SU-DHL-6 (cell line): ENCODE measurements around the gene GSE1.

ENCODE experiments used
- EZH2phosphoT487 ChIP-seq: fragments of 200-600 bp; sonication (generic), shearing (Covaris generic); conservative IDR thresholded peaks from 2 replicates; pipeline ENCODE4 v1.6.1; 2018; ENCODE audit warnings: mild to moderate bottlenecking, antibody characterized with exemption, low read length, moderate library complexity, mixed read lengths
- TF ChIP-seq, protein P1 (sequence below): fragments of 200-600 bp; sonication (generic); IDR thresholded peaks from one replicate; pipeline ENCODE4 v1.5.1; 2017; ENCODE audit warnings: antibody characterized with exemption, mild to moderate bottlenecking, low read length, moderate library complexity; ENCODE audit not compliant: insufficient read depth, poor library complexity, severe bottlenecking

- TF ChIP-seq, protein P1, sequence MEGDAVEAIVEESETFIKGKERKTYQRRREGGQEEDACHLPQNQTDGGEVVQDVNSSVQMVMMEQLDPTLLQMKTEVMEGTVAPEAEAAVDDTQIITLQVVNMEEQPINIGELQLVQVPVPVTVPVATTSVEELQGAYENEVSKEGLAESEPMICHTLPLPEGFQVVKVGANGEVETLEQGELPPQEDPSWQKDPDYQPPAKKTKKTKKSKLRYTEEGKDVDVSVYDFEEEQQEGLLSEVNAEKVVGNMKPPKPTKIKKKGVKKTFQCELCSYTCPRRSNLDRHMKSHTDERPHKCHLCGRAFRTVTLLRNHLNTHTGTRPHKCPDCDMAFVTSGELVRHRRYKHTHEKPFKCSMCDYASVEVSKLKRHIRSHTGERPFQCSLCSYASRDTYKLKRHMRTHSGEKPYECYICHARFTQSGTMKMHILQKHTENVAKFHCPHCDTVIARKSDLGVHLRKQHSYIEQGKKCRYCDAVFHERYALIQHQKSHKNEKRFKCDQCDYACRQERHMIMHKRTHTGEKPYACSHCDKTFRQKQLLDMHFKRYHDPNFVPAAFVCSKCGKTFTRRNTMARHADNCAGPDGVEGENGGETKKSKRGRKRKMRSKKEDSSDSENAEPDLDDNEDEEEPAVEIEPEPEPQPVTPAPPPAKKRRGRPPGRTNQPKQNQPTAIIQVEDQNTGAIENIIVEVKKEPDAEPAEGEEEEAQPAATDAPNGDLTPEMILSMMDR = no peak
- TF ChIP-seq EZH2phosphoT487 = no peak
These were observed 19.8 kb downstream of the GSE1 start for GRCh38 chr16:85632709-85633437.
